Stimulated activated CD4-positive, alpha-beta T cell treated with anti-CD3 and anti-CD28 coated beads, TNF-alpha, amount 100 ng/mL, for 24 hours (primary cell): Measurements from ENCODE around the gene TFDP1.

Experiments
- DNase-seq, 3 experiments: peaks; one replicate each; pipeline ENCODE4 v3.0.0-alpha.2; 2020; ENCODE audit warnings: low read depth in 3 of 3

TFDP1 gene

GRCh38 chr13:113665597-113666328 lies 81.2 kb downstream of the TFDP1 start:
- DNase-seq = no peak

DNA sequence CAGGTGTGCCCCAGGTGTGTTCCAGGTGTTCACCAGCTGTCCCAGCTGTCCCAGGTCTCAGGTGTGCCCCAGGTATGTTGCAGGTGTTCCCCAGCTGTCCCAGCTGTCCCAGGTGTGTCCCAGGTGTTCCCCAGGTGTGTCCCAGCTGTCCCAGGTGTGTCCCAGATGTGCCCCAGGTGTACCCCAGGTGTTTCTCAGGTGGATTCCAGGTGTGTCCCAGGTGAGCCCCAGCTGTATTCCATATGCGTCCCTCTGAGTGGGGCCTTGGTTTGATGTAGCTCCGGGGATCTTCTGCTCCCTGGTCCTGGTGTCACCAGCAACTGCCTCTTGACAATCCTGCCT lies 81.7 kb downstream of the TFDP1 start:
- DNase-seq = no peak

DNA sequence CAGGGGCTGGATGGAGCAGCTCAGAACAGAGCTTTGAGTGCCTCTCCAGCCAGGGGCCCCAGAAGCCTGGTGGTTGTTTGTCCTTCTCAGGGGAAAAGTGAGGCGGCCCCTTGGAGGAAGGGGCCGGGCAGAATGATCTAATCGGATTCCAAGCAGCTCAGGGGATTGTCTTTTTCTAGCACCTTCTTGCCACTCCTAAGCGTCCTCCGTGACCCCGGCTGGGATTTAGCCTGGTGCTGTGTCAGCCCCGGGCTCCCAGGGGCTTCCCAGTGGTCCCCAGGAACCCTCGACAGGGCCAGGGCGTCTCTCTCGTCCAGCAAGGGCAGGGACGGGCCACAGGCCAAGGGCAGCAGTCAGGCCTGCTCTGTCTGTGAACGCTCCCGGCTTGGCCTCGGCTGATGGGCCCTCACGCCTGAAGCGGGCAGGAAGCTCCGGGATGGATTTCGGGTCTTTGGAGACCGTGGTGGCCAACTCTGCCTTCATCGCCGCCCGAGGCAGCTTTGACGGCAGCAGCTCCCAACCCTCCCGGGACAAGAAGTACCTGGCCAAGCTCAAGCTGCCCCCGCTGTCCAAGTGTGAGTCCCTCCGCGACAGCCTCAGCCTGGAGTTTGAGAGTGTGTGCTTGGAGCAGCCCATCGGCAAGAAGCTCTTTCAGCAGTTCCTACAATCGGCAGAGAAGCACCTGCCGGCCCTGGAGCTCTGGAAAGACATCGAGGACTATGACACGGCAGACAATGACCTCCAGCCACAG lies 82.6 kb downstream of the TFDP1 start, which contains the start of gene GRK1:
Gene GRK1 (plus strand): TSS at position 269 of the 751 bp plus-strand sequence. CDS start 168 bp downstream, at position 437.
- DNase-seq = no peak

DNA sequence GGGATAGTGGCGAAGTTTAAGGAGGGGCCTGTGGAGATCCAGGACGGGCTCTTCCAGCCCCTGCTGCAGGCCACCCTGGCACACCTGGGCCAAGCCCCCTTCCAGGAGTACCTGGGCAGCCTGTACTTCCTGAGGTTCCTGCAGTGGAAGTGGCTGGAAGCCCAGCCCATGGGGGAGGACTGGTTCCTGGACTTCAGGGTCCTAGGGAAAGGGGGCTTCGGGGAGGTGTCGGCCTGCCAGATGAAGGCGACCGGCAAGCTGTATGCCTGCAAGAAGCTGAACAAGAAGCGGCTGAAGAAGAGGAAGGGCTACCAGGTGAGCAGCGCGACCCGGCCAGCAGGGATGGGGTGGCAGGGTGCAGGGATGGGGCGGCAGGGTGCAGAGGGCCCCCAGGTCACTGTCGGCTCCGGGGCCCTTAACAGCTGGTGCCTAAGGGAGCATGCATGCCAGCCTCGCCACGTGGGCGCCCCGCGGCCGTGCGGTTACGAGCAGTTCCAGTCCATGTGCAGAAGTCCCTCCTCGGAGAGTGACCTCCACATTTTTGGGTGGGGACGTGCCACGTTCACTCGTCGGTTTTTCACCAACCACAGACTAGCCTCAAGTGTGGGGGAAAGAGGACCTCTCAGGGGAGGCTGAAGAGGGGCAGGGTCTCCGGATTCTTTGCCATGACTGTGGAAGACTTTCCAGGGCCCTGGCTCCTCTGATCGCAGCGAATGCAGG lies 83.4 kb downstream of the TFDP1 start:
- DNase-seq = no peak

- no peak for DNase-seq
Measured at GRCh38 chr13:113668491-113668971, 84.0 kb downstream of the TFDP1 start.

GRCh38 chr13:113669231-113669754 lies 84.7 kb downstream of the TFDP1 start:
- no peak for DNase-seq

GRCh38 chr13:113669755-113670341 lies 85.3 kb downstream of the TFDP1 start:
- no peak for DNase-seq

DNA sequence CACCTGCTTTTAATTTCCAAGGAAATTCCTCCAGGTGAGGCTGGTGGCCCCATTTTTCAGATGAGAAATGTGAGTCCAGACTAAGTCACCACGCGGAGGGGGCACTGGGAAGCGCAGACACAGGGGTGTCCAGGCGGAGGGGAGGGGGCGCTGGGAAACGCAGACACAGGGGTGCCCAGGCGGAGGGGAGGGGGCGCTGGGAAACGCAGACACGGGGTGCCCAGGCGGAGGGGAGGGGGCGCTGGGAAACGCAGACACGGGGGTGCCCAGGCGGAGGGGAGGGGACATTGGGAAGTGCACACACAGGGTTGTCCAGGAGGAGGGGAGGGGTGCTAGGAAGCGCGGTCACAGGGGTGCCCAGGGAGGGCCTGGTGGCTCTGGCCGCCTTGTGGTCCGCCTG lies 86.0 kb downstream of the TFDP1 start:
- DNase-seq = no peak

DNA sequence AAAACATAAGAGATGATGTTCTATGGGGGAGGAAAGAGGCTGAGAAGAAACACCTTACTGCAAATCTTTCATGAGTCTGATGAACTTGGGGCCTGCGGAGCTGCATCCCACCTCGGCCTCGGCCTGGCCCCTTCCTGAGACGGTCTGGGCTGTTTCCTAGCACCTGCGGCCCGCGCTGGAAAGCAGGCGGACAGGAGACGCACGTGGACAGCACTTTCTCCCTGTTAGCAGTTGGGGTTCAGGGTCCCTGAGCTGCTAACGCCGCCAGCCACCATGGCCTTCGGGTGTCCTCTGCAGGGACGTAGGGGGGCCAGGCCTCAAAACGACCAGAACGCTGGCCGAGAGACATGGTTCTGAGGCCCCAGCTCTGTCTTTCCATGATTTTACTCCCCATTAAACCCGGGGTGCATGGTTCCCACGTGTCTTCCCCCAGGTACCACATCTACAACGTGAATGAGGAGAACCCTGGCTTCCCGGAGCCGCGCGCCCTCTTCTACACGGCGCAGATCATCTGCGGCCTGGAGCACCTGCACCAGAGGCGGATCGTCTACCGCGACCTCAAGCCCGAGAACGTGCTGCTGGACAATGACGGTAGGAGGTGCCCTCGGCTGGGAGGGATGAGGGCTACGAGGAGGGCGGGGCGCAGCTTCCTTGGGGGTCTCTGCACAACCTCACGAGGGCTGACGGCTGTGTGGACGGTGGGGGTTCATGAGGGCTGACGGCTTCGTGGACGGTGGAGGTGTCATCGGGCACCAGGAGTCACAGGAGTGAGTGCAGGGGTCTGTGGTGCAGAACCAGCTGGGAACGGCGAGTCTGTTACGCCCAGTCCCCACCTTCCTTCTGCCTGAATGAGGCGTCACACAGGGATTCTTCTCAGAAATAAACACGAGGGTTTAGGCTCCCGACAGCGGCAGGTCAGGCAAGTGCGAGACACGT lies 86.8 kb downstream of the TFDP1 start:
- no peak for DNase-seq

DNA sequence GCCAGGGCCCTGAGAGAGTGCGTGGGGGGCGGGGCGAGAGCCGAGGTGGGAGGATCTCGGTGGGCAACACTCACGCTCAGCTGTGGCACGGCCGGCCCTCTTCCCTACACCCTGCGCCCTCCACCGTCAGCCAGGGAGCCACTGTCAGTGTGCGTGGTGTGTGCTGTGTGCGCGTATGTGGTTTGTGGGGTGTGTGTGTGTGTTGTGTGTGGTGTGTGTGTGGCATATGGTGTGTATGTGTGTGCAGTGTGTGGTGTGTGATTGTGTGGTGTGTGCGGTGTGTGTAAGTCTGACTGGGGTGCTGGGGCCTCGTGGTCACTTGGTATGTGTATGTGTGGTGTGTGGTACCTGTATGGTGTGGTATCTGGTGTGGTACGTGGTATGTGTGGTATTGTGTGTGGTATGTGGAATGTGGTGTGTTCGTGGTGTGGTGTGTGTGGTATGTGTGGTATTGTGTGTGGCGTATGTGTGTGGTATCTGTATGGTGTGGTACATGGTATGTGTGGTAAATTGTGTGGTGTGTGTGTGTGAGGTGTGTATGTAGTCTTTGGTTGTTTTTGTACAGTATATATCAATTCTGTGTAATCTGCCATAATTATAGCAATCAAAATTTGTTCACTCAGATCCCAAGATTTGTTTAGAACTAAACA lies 87.6 kb downstream of the TFDP1 start:
- DNase-seq = no peak
